Bronchial epithelial cell (primary cell): ENCODE measurements around the gene HSD17B8. TPM values are rescaled to one million over a fixed set of nuclear protein-coding genes. Genes with fewer than 3 reads are reported as not detected.

Source experiments
- DNase-seq: peaks from one replicate; pipeline ENCODE4 v3.0.0-alpha.2; 2010; ENCODE audit warnings: low read depth
- FAIRE-seq: peaks from 2 replicates; lab custom pipeline; 2011; peaks lifted over from hg19 to GRCh38; lab: Jason Lieb, UNC
- H3K27me3 ChIP-seq: 2 replicates; pipeline ENCODE4 v1.5.1; 2011; ENCODE audit warnings: low read length; ENCODE audit not compliant: control insufficient read depth, insufficient read depth
- H3K36me3 ChIP-seq: 2 replicates; pipeline ENCODE4 v1.5.1; 2011; ENCODE audit warnings: low read length; ENCODE audit not compliant: control insufficient read depth, insufficient read depth
- H3K4me3 ChIP-seq: 2 replicates; pipeline ENCODE4 v1.5.1; 2011; ENCODE audit warnings: mild to moderate bottlenecking, low read depth, low read length, control low read depth
- total RNA-seq: library from RNA; depleted of rRNA; stranded (reverse); fragments of >200 nt; gene quantifications from 2 replicates; pipeline ENCODE4 v1.2.1, GENCODE V29; 2014
- TF ChIP-seq, protein P1 (sequence below): IDR thresholded peaks from 2 replicates; pipeline ENCODE4 v1.5.1; 2011; ENCODE audit warnings: mild to moderate bottlenecking, moderate library complexity, low read length, control low read depth, inconsistent platforms; ENCODE audit not compliant: insufficient read depth, severe bottlenecking

HSD17B8 gene
- total RNA-seq, result 59.8 and 76.4 TPM in 2 replicates

DNA sequence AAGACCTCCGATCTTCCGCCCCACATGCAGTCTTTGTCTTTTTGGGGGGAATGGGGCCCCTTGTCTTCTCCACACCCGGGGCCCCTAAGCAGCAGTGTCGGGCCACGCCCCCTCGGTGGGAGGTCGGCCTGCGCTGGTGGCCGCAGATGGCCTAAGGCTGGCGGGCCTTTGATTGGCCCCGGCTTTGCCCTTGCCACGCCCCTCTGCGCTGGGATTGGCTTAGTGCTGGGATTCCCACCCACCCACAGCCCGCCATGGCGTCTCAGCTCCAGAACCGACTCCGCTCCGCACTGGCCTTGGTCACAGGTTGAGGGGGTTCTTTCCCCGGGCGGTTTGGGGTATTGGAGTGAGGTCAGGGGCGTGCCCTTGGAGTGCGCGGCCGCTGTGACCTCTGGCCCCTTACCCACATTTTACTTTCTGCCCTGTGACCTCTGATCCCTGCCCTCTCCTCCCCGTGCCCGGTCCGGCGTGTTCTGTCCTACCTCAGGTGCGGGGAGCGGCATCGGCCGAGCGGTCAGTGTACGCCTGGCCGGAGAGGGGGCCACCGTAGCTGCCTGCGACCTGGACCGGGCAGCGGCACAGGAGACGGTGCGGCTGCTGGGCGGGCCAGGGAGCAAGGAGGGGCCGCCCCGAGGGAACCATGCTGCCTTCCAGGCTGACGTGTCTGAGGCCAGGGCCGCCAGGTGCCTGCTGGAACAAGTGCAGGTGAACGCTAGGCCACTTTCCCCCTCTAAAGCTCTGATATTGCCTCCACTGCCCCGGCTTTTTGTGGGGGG lies at the start of gene HSD17B8:
HSD17B8 (plus strand) TSS at position 241 of the 776 bp plus-strand sequence; CDS start at position 255, 14 bp downstream.
- DNase-seq, result peak; percentile 82
- FAIRE-seq, result no peak

DNA sequence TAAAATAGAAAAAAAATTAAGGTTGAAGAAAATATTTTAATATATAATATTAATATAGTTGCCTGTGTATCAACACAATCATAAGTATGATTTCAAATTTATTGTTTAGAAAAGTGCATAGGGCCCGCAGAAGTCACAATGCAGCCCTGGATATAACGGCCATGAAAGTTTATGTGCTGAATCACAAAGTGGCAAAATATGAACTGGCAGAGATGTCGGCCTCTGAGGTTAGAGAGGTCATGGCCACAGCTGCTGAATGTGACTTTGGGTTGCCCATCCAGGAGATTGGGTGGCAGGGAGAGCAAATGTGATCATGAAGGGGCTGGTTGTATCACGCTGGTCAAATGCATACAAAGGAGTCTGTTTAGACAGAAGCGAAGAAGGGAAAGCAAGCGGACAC lies 47.9 kb upstream of the HSD17B8 start:
- Histone ChIP-seq H3K4me3 (no peak overlapping the region), H3K27me3 (no peaks in the 10 kb centered on the region), H3K36me3 (no peaks in the 10 kb centered on the region)
- FAIRE-seq (no peak), DNase-seq (no peak)
- TF ChIP-seq, protein P1, sequence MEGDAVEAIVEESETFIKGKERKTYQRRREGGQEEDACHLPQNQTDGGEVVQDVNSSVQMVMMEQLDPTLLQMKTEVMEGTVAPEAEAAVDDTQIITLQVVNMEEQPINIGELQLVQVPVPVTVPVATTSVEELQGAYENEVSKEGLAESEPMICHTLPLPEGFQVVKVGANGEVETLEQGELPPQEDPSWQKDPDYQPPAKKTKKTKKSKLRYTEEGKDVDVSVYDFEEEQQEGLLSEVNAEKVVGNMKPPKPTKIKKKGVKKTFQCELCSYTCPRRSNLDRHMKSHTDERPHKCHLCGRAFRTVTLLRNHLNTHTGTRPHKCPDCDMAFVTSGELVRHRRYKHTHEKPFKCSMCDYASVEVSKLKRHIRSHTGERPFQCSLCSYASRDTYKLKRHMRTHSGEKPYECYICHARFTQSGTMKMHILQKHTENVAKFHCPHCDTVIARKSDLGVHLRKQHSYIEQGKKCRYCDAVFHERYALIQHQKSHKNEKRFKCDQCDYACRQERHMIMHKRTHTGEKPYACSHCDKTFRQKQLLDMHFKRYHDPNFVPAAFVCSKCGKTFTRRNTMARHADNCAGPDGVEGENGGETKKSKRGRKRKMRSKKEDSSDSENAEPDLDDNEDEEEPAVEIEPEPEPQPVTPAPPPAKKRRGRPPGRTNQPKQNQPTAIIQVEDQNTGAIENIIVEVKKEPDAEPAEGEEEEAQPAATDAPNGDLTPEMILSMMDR, result no peak

More for the DNA sequence above, at the start of gene HSD17B8:
- peak within 1 kb of the TSS; percentile 92 for H3K4me3 ChIP-seq
- no peaks in the 10 kb centered on the region for H3K27me3 ChIP-seq
- H3K36me3 ChIP-seq, result peaks cover 13% of the 10 kb centered on the region
- TF ChIP-seq, protein P1, result no peak

GRCh38 chr6:33156964-33157363 lies 47.5 kb upstream of the HSD17B8 start:
- no peak for FAIRE-seq
- DNase-seq, result no peak
- Histone ChIP-seq H3K36me3 (no peaks in the 10 kb centered on the region), H3K27me3 (no peaks in the 10 kb centered on the region), H3K4me3 (no peak overlapping the region)
- TF ChIP-seq, protein P1, result no peak

DNA sequence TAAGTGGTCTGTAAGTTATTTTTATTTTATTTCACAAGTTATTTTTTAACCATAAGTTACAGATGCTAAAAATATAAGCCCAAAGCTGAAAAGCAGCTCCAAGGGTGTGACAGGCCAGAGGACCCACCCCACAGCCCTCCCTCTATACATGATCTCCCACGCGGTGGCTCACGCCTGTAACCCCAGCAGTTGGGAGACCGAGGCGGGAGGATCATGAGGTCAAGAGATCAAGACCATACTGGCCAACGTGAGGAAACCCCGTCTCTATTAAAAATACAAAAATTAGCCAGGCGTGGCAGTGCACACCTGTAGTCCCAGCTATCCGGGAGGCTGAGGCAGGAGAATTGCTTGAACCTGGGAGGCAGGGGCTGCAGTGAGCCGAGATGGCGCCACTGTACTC lies 44.4 kb upstream of the HSD17B8 start:
- no peak for DNase-seq
- Histone ChIP-seq H3K27me3 (peaks cover 4% of the 10 kb centered on the region), H3K4me3 (no peak overlapping the region), H3K36me3 (no peaks in the 10 kb centered on the region)
- FAIRE-seq, result no peak
- TF ChIP-seq, protein P1, result no peak

DNA sequence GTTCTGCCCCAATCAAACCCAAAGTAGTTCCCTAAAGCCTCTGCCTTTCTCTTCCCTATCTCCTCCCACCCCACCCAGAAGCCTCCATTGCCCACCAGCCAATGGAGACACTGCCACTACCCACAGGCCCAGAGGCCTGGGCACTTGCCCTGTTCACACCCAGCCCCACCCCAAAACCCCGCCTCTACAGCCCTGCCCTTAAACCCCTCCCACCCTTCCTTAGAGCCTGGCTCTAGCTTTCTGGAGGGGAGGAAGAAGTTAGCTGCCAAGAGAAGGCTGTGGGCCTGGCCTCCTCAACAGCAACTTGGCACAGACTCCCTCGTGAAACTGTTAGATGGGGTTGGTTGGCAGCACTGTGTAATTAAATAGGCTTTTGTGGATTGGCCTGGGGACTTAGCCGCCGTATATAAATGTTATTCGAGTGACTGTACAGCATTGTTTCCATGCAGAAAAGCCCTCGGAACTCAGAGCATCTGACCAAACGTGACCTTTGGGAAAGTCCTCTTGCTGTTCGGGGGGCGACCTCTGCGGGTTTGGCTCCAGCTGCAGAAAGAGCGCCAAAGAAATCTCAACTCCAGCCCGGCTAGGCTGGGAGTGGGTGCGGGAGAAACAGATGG lies 43.6 kb upstream of the HSD17B8 start:
- Histone ChIP-seq H3K4me3 (no peak overlapping the region), H3K36me3 (no peaks in the 10 kb centered on the region), H3K27me3 (peaks cover 4% of the 10 kb centered on the region)
- DNase-seq, result peak; percentile 27
- peak; percentile 77 for FAIRE-seq
- TF ChIP-seq, protein P1, result no peak
